ENCODE results near the gene BARX2.

GRCh38 chr11:129372609-129373488 lies 2.8 kb upstream of the BARX2 start:
- TF ChIP-seq CTCF (conservative IDR thresholded peaks at IDR 0.05) (no peak), EZH2 (IDR thresholded peaks at IDR 0.05; ENCODE audit: low read depth) (no peak)

Measured in PC-9 (cell line).